Type B pancreatic cell (in vitro differentiated cells): Measurements from ENCODE around the gene GRAMD4. TPM values are rescaled to one million over a fixed set of nuclear protein-coding genes. Genes with fewer than 3 reads are reported as not detected.

Source experiments
- DNase-seq: peaks from one replicate; pipeline ENCODE4 v3.0.0; 2021; ENCODE audit warnings: mixed read lengths; ENCODE audit not compliant: unreplicated experiment; ENCODE audit errors: extremely low spot score
- H3K27ac Mint-ChIP-seq: 2 replicates; pipeline ENCODE4 v1.8.0; 2021; ENCODE audit warnings: mild to moderate bottlenecking, mixed read lengths
- H3K27me3 Mint-ChIP-seq: 2 replicates; pipeline ENCODE4 v1.8.0; 2021; ENCODE audit warnings: mixed read lengths
- H3K36me3 Mint-ChIP-seq: 2 replicates; pipeline ENCODE4 v1.8.0; 2021; ENCODE audit warnings: mixed read lengths
- H3K4me1 Mint-ChIP-seq: one replicate; pipeline ENCODE4 v1.8.0; 2021; ENCODE audit warnings: mixed read lengths; ENCODE audit not compliant: unreplicated experiment
- H3K4me3 Mint-ChIP-seq: 2 replicates; pipeline ENCODE4 v1.8.0; 2021; ENCODE audit warnings: mild to moderate bottlenecking, mixed read lengths
- H3K9me3 Mint-ChIP-seq: 2 replicates; pipeline ENCODE4 v1.8.0; 2021; ENCODE audit warnings: mixed read lengths
- total RNA-seq: library from RNA; stranded (reverse); gene quantifications from 2 replicates; pipeline ENCODE4 v1.2.1, GENCODE V29; 2021; ENCODE audit warnings: low replicate concordance
- TF ChIP-seq, protein P1 (sequence below): fragments of 200-600 bp; sonication (generic); conservative IDR thresholded peaks from 2 replicates; pipeline ENCODE4 v1.5.0; 2021; ENCODE audit warnings: antibody characterized with exemption, mild to moderate bottlenecking

The GRAMD4 gene
- total RNA-seq, 1 donor from 2014 or later: 56.4 TPM

DNA sequence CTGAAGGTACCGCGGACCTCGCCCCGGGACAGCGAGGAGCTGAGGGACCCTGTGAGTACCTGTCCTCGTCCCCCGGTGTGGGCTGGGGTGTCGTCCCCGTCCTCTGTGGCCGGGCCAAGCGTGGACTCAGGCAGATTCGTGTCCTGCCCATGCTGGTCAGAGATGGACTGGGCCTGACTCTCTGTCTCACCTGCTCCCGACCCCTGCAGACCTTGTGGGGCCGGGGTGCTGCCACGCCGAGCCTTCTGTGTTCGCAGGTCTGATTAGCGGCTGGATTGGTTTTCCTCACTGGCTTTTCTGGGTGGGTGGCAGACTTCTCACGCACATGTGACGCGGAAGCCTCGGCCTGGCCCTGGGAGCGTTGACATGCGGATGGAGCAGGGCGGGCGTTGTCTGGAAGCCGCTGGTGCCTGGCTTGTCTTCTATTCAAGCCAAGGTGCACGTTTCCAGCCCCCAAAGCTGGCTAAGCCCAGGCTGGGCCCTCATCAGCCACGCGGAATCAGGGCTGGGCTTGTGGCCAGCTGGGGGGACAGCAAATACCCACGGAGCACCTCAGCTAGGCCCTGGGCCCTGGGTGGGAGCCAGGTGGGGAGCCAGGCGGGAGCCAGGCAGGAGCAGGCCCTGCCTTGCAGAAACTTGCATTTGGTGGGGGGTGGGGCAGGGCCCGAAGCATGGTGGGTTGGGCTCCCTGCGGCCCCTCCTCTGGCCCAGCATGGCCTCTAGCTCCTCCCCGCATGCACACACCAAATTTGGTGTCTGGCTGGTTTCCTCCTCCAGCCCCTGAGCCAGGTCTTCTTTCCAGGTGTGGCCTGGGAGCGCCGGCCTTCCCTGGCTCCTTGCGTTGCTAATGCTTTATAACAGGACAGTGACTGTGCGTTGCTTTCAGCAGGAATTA is 7.0 kb downstream of the GRAMD4 start:
- Mint-ChIP-seq H3K4me1 (no peaks in the 10 kb centered on the region), H3K9me3 (no peaks in the 10 kb centered on the region), H3K36me3 (no peaks in the 10 kb centered on the region), H3K27me3 (no peaks in the 10 kb centered on the region), H3K27ac (peak overlapping the region; percentile 51), H3K4me3 (no peak overlapping the region)
- TF ChIP-seq, protein P1, sequence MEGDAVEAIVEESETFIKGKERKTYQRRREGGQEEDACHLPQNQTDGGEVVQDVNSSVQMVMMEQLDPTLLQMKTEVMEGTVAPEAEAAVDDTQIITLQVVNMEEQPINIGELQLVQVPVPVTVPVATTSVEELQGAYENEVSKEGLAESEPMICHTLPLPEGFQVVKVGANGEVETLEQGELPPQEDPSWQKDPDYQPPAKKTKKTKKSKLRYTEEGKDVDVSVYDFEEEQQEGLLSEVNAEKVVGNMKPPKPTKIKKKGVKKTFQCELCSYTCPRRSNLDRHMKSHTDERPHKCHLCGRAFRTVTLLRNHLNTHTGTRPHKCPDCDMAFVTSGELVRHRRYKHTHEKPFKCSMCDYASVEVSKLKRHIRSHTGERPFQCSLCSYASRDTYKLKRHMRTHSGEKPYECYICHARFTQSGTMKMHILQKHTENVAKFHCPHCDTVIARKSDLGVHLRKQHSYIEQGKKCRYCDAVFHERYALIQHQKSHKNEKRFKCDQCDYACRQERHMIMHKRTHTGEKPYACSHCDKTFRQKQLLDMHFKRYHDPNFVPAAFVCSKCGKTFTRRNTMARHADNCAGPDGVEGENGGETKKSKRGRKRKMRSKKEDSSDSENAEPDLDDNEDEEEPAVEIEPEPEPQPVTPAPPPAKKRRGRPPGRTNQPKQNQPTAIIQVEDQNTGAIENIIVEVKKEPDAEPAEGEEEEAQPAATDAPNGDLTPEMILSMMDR: no peak
- DNase-seq: no peak

DNA sequence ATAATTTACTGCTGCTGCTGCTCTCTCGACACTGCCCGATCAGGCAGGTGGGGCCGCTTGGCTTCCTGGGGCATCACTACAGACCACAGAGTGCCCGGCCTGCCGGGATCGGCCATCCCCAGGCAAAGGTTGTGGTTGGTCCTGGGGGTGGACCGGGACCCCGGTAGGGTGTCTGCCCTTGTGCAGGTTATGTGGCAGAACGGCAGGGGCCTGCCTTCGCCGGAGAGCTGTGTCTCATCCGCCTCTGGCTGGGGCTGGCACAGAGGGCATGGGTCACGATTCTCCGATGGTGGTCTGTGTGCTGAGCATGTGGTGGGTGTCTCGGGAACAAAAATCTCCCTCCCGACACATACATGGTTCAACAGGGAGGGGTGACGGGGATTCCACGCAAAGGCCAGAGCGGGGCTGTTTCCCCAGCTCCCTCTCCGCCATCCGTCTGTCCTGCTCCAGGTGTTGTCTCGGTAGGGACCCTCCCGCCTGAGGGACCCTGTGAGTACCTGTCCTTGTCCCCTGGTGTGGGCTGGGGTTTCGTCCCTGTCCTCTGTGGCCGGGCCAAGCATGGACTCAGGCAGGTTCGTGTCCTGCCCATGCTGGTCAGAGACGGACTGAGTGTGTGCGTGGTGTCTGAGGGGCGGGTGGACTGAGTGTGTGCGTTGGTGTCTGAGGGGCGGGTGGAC is 7.8 kb downstream of the GRAMD4 start:
- no peaks in the 10 kb centered on the region for H3K4me1 Mint-ChIP-seq
- H3K27me3 Mint-ChIP-seq: no peaks in the 10 kb centered on the region
- TF ChIP-seq, protein P1: no peak
- no peaks in the 10 kb centered on the region for H3K36me3 Mint-ChIP-seq
- H3K9me3 Mint-ChIP-seq: no peaks in the 10 kb centered on the region
- H3K27ac Mint-ChIP-seq: peak overlapping the region; percentile 51
- no peak overlapping the region for H3K4me3 Mint-ChIP-seq
- DNase-seq: no peak

DNA sequence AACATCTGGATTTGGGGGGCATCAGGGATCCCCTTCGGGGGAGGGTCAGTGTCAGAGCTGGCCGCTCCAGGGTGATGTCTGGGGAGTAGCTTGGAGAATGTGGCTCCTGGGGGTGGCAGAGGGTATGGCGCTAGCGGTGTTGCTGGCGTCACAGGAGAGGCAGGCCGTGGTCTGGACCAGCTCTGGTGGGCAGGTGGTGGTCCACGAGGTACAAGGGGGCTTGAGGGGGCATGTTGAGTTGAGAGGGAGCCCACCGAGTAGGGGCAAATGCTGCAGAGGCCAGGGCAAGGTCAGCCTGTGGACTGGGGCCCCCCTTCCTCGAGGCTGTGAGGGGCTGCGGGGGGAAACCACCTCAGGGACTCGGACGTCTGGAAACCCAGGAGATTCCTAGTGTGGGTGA is 8.6 kb downstream of the GRAMD4 start:
- DNase-seq: no peak
- H3K4me3 Mint-ChIP-seq: no peak overlapping the region
- H3K27me3 Mint-ChIP-seq: no peaks in the 10 kb centered on the region
- no peak overlapping the region for H3K27ac Mint-ChIP-seq
- TF ChIP-seq, protein P1: no peak
- no peaks in the 10 kb centered on the region for H3K9me3 Mint-ChIP-seq
- no peaks in the 10 kb centered on the region for H3K36me3 Mint-ChIP-seq
- H3K4me1 Mint-ChIP-seq: peaks cover under 1% of the 10 kb centered on the region

DNA sequence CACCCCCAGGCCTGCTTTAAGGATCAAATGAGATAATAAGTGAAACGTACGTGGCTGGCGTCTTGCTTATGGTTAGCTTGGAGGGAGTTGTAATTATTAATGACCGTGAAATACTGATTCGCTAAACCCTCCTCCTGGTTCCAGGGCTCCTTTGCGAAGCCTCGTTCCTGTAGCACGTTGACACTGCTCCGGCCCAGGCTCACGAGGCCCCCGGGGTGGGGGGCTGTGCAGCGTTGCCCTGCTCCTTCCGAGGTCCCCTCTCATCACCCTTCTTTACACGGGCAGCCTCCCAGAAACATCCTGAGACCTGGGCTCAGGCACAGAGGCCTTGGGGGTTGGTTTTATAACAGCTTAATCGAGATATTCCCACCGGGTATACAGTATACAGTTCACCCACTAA is 9.1 kb downstream of the GRAMD4 start:
- Mint-ChIP-seq H3K4me3 (no peak overlapping the region), H3K4me1 (peaks cover 6% of the 10 kb centered on the region), H3K9me3 (no peaks in the 10 kb centered on the region), H3K27ac (no peak overlapping the region), H3K36me3 (peaks cover 3% of the 10 kb centered on the region), H3K27me3 (no peaks in the 10 kb centered on the region)
- TF ChIP-seq, protein P1: no peak
- no peak for DNase-seq

DNA sequence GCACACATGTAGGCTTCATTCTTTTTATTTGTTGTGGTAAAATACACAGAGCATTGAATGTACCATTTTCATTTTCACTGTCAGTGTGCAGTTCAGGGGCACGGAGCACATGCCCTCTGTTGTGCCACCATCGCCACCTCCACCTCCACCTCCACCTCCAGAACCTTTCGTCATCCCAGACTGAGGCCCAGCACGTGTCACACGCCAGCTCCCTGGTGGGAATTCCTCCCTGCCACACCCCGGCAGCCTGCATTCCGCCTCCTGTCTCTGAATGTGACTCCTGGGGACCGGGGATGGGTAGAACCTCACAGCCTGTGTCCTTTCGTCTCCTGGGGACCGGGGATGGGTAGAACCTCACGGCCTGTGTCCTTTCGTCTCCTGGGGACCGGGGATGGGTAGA is 10.9 kb downstream of the GRAMD4 start:
- Mint-ChIP-seq H3K27ac (no peak overlapping the region), H3K4me1 (peaks cover 7% of the 10 kb centered on the region), H3K27me3 (no peaks in the 10 kb centered on the region), H3K36me3 (peaks cover 3% of the 10 kb centered on the region), H3K9me3 (no peaks in the 10 kb centered on the region), H3K4me3 (no peak overlapping the region)
- no peak for DNase-seq
- TF ChIP-seq, protein P1: no peak
